H1 (cell line): ENCODE data around the gene CAMK1G. TPM values are rescaled to one million over a fixed set of nuclear protein-coding genes. Genes with fewer than 3 reads are reported as not detected.

Experiments
- CTCF ChIA-PET: fragments of 300-600 bp; sonication (Branson Sonifier 250); formaldehyde crosslinking; loops from one replicate; lab custom pipeline; 2021; ENCODE audit not compliant: partially characterized antibody; lab: Charles Lee
- POLR2A ChIA-PET: fragments of 300-600 bp; sonication (Branson Sonifier 250); formaldehyde crosslinking; loops from one replicate; lab custom pipeline; 2021; ENCODE audit warnings: inconsistent platforms; ENCODE audit not compliant: partially characterized antibody; lab: Charles Lee
- DNase-seq, 2 experiments: peaks; one replicate each; pipeline versions ENCODE4 v3.0.0 to v3.0.0-alpha.2; 2010 to 2022; ENCODE audit warnings: low spot score in 2 of 2, low read depth in 1 of 2, mixed read lengths in 1 of 2
- FAIRE-seq: peaks from 2 replicates; lab custom pipeline; 2011; peaks lifted over from hg19 to GRCh38; lab: Jason Lieb, UNC
- H2AFZ ChIP-seq: 2 replicates; pipeline ENCODE4 v1.8.1; 2012; ENCODE audit warnings: low read length, inconsistent platforms
- H2AK5ac ChIP-seq: 2 replicates; pipeline ENCODE4 v1.6.1; 2013; ENCODE audit warnings: low read depth, low read length
- H2BK120ac ChIP-seq: replicated peaks from 2 replicates; pipeline ENCODE3; 2013; ENCODE audit warnings: low read depth, low read length, inconsistent platforms
- H2BK12ac ChIP-seq: 2 replicates; pipeline ENCODE4 v1.6.1; 2013; ENCODE audit warnings: low read depth, low read length
- H2BK15ac ChIP-seq: 2 replicates; pipeline ENCODE4 v1.6.1; 2013; ENCODE audit warnings: low read length
- H2BK20ac ChIP-seq: 2 replicates; pipeline ENCODE4 v1.6.1; 2013; ENCODE audit warnings: low read length
- H2BK5ac ChIP-seq: 2 replicates; pipeline ENCODE4 v1.6.1; 2013; ENCODE audit warnings: low read depth, low read length
- H3K14ac ChIP-seq: 2 replicates; pipeline ENCODE4 v1.6.1; 2013; ENCODE audit warnings: inconsistent platforms; ENCODE audit not compliant: insufficient read length
- H3K18ac ChIP-seq: 2 replicates; pipeline ENCODE4 v1.6.1; 2013; ENCODE audit warnings: low read length; ENCODE audit errors: extremely low read depth
- H3K23ac ChIP-seq: 2 replicates; pipeline ENCODE4 v1.6.1; 2013; ENCODE audit warnings: inconsistent platforms; ENCODE audit not compliant: insufficient read length
- H3K23me2 ChIP-seq: 2 replicates; pipeline ENCODE4 v1.6.1; 2013; ENCODE audit warnings: low read depth, low read length
- H3K27ac ChIP-seq: 2 replicates; pipeline ENCODE4 v1.6.1; 2011; ENCODE audit warnings: low read depth, low read length, inconsistent platforms
- H3K27me3 ChIP-seq, 4 experiments: replicated peaks in 1 of 4; 1 replicate in 1 of 4; 2 replicates in 3 of 4; pipeline versions ENCODE4 v1.6.1 to v1.8.1; 2011 to 2013; ENCODE audit warnings: low read length in 3 of 4, mild to moderate bottlenecking in 3 of 4, inconsistent platforms in 2 of 4, mixed read lengths in 2 of 4, moderate library complexity in 1 of 4; ENCODE audit not compliant: control insufficient read depth in 3 of 4, insufficient read depth in 3 of 4; ENCODE audit errors: extremely low read depth in 1 of 4
- H3K36me3 ChIP-seq, 4 experiments: 2 replicates each; pipeline versions ENCODE4 v1.6.1 to v1.8.1; 2011 to 2013; ENCODE audit warnings: mild to moderate bottlenecking in 4 of 4, low read length in 3 of 4, moderate library complexity in 2 of 4, control low read depth in 1 of 4, inconsistent platforms in 1 of 4; ENCODE audit not compliant: insufficient read depth in 4 of 4, control insufficient read depth in 2 of 4
- H3K4ac ChIP-seq: replicated peaks from 2 replicates; pipeline ENCODE3; 2013; ENCODE audit warnings: low read length, low read depth, mixed read lengths, inconsistent platforms; ENCODE audit not compliant: insufficient read length
- H3K4me1 ChIP-seq, 4 experiments: replicated peaks in 1 of 4; 1 replicate in 1 of 4; 2 replicates in 3 of 4; pipeline versions ENCODE4 v1.6.1 to v1.8.1; 2011 to 2013; ENCODE audit warnings: low read length in 3 of 4, inconsistent platforms in 2 of 4, mixed read lengths in 1 of 4; ENCODE audit not compliant: insufficient read depth in 4 of 4, control insufficient read depth in 3 of 4
- H3K4me2 ChIP-seq, 2 experiments: 2 replicates each; pipeline versions ENCODE4 v1.6.1 to v1.8.1; 2011 to 2013; ENCODE audit warnings: low read depth in 2 of 2, low read length in 2 of 2, control low read depth in 1 of 2, inconsistent platforms in 1 of 2, mild to moderate bottlenecking in 1 of 2; ENCODE audit not compliant: insufficient read depth in 1 of 2
- H3K4me3 ChIP-seq, 4 experiments: fragments of 200-600, 300-600 bp in 1 of 4; sonication (generic), shearing (Covaris generic), sonication (Bioruptor Twin) in 1 of 4; 2 replicates each; pipeline versions ENCODE4 v1.5.1 to v1.8.1; 2011 to 2016; ENCODE audit warnings: low read length in 4 of 4, low read depth in 3 of 4, control low read depth in 2 of 4, inconsistent platforms in 2 of 4, mild to moderate bottlenecking in 2 of 4, mixed read lengths in 1 of 4, moderate library complexity in 1 of 4; ENCODE audit not compliant: insufficient read depth in 2 of 4; ENCODE audit errors: extremely low read depth in 1 of 4
- H3K56ac ChIP-seq: replicated peaks from 2 replicates; pipeline ENCODE3; 2013; ENCODE audit warnings: low read depth, mild to moderate bottlenecking, mixed read lengths, low read length, inconsistent platforms; ENCODE audit not compliant: insufficient read length
- H3K79me1 ChIP-seq: 2 replicates; pipeline ENCODE4 v1.6.1; 2013; ENCODE audit warnings: low read depth, low read length, control low read depth
- H3K79me2 ChIP-seq, 2 experiments: 2 replicates each; pipeline versions ENCODE4 v1.6.1 to v1.8.1; 2012 to 2013; ENCODE audit warnings: low read length in 2 of 2, mild to moderate bottlenecking in 2 of 2, inconsistent platforms in 1 of 2; ENCODE audit not compliant: insufficient read depth in 2 of 2, control insufficient read depth in 1 of 2
- H3K9ac ChIP-seq, 4 experiments: replicated peaks in 1 of 4; 1 replicate in 1 of 4; 2 replicates in 3 of 4; pipeline versions ENCODE4 v1.6.1 to v1.8.1; 2011 to 2013; ENCODE audit warnings: low read depth in 3 of 4, low read length in 3 of 4, control low read depth in 2 of 4, mild to moderate bottlenecking in 2 of 4, moderate library complexity in 2 of 4, inconsistent platforms in 1 of 4; ENCODE audit errors: extremely low read depth in 1 of 4
- H3K9me3 ChIP-seq, 2 experiments: 2 replicates each; pipeline versions ENCODE4 v1.6.1 to v1.8.1; 2012 to 2013; ENCODE audit warnings: mild to moderate bottlenecking in 2 of 2, moderate library complexity in 2 of 2, control low read depth in 1 of 2, inconsistent platforms in 1 of 2, low read depth in 1 of 2, low read length in 1 of 2, mixed read lengths in 1 of 2; ENCODE audit not compliant: insufficient read depth in 2 of 2
- H4K20me1 ChIP-seq, 2 experiments: replicated peaks in 1 of 2; 2 replicates each; pipeline versions ENCODE3 to v1.8.1; 2011 to 2013; ENCODE audit warnings: inconsistent platforms in 2 of 2, low read length in 2 of 2, mild to moderate bottlenecking in 1 of 2; ENCODE audit not compliant: insufficient read depth in 2 of 2, control insufficient read depth in 1 of 2
- H4K5ac ChIP-seq: 2 replicates; pipeline ENCODE4 v1.6.1; 2013; ENCODE audit warnings: low read length, low read depth, mixed read lengths, inconsistent platforms; ENCODE audit not compliant: insufficient read length
- H4K8ac ChIP-seq: 2 replicates; pipeline ENCODE4 v1.8.0; 2013; ENCODE audit warnings: mild to moderate bottlenecking, moderate library complexity, low read length, inconsistent platforms; ENCODE audit not compliant: insufficient read depth; ENCODE audit errors: extremely low read depth
- H4K91ac ChIP-seq: replicated peaks from 2 replicates; pipeline ENCODE3; 2013; ENCODE audit warnings: low read length, mixed read lengths, inconsistent platforms; ENCODE audit not compliant: insufficient read length
- TBP ChIP-seq: IDR thresholded peaks from 2 replicates; pipeline ENCODE4 v1.6.1; 2011; ENCODE audit warnings: low read depth, low read length, improper control_type of control experiment
- WGBS, 2 experiments: shearing (Covaris generic) in 1 of 2; methylation state at CpG; one replicate each; pipeline versions ENCODE4 v1.1.6 to v1.1.7; 2013 to 2015; ENCODE audit warnings: low lambda C conversion rate in 2 of 2, mixed read lengths in 2 of 2, inconsistent platforms in 1 of 2, low coverage in 1 of 2, missing lambda C conversion rate in 1 of 2; ENCODE audit not compliant: insufficient replicate concordance in 2 of 2, insufficient coverage in 1 of 2, insufficient read length in 1 of 2; ENCODE audit errors: extremely low coverage in 1 of 2, missing lambda C conversion rate in 1 of 2; 5-methylcytosine and 5-hydroxymethylcytosine counted together
- polyA plus RNA-seq, 7 experiments: library from polyadenylated mRNA; depleted of rRNA in 3 of 7; stranded (reverse) in 5 of 7; unstranded in 2 of 7; fragments of >200 nt in 5 of 7; fragments of 200-250 nt in 2 of 7; gene quantifications; 1 replicate in 5 of 7; 2 replicates in 1 of 7; 4 replicates in 1 of 7; pipeline versions ENCODE4 v1.2.1 to v1.2.3, GENCODE V29; 2011 to 2013; ENCODE audit warnings: missing spikeins in 2 of 7, mixed read lengths in 2 of 7
- total RNA-seq: library from RNA; stranded (reverse); fragmentation: NEBNext Ultra II Directional; extraction: Animal tissue kit (Norgen Biotek cat#: 25700); gene quantifications from 2 replicates; pipeline ENCODE4 v1.2.1, GENCODE V29; 2021

CAMK1G gene
- total and polyA plus RNA-seq, 2 of the 8 experiments (the other 6 are each of a cell fraction or from before 2014, with no cell fraction given): 1.00 to 1.0 TPM

GRCh38 chr1:209613400-209614150 lies 30.1 kb downstream of the CAMK1G start:
- no peak overlapping the region for H3K27ac ChIP-seq
- H2BK12ac ChIP-seq: no peak overlapping the region
- H2BK20ac ChIP-seq: no peak overlapping the region
- H4K20me1 ChIP-seq: no peaks in the 10 kb centered on the region
- no peak overlapping the region for H3K14ac ChIP-seq
- H3K56ac ChIP-seq: no peak overlapping the region
- no peak overlapping the region for H2AFZ ChIP-seq
- POLR2A ChIA-PET: no interaction called here
- no peak for TF ChIP-seq TBP
- TF ChIP-seq, all 59 proteins: peak for 0
- Histone ChIP-seq H2BK15ac (no peak overlapping the region), H3K36me3 (no peaks in the 10 kb centered on the region), H3K23me2 (no peaks in the 10 kb centered on the region; the same call in 1 of the 2 replicates), H3K79me2 (no peaks in the 10 kb centered on the region), H3K79me1 (no peaks in the 10 kb centered on the region), H3K4me3 (no peak overlapping the region), H3K4me2 (no peak overlapping the region), H3K18ac (no peak overlapping the region), H2BK5ac (no peak overlapping the region), H3K27me3 (no peaks in the 10 kb centered on the region), H2AK5ac (no peak overlapping the region), H4K5ac (no peak overlapping the region), H3K9ac (no peak overlapping the region), H3K4me1 (no peaks in the 10 kb centered on the region; a peak in 1 of 7 replicates), H3K9me3 (no peaks in the 10 kb centered on the region), H4K91ac (no peak overlapping the region), H3K4ac (no peak overlapping the region), H4K8ac (no peak overlapping the region), H3K23ac (no peak overlapping the region), H2BK120ac (no peak overlapping the region)
- WGBS, 2 experiments: 83% methylated on average over 4 of the region's 4 CpGs; no CpG with 5 or more reads in 1 of the 2 experiments
- no peak for DNase-seq
- CTCF ChIA-PET: interaction anchor here (1.0 to 28.8 kb wide), 7 partner anchors 10 to 48 kb away, joined by 3 to 636 read pairs (median 6); partner anchors contain the start of gene CAMK1G
- FAIRE-seq: no peak
